Measurements from ENCODE around the gene VSIR. TPM values are rescaled to one million over a fixed set of nuclear protein-coding genes. Genes with fewer than 3 reads are reported as not detected.

VSIR gene
- total RNA-seq, 3 donors from 2014 or later (not counting 1 experiment from before 2014, with no cell fraction given) = 134 to 193 (median 178) TPM

GRCh38 chr10:71817831-71818655, 44.7 kb upstream of the VSIR start:
- no peaks in the 10 kb centered on the region for H3K27me3 ChIP-seq (ENCODE audit: control insufficient read depth, insufficient read depth, low read length)
- no peaks in the 10 kb centered on the region for H3K27me3 Mint-ChIP-seq (ENCODE audit: low read depth in 2 of 2)
- peaks cover 71% of the 10 kb centered on the region for H3K36me3 ChIP-seq (ENCODE audit: control insufficient read depth, insufficient read depth, low read length)
- H3K27ac ChIP-seq (ENCODE audit: low read length) = no peak overlapping the region
- H3K9me3 ChIP-seq (ENCODE audit: control insufficient read depth, insufficient read depth, low read length) = no peaks in the 10 kb centered on the region
- H3K9me3 Mint-ChIP-seq = no peaks in the 10 kb centered on the region
- H3K4me1 ChIP-seq (ENCODE audit: control insufficient read depth, insufficient read depth, low read length) = peaks cover 28% of the 10 kb centered on the region
- WGBS (ENCODE audit: insufficient coverage) = 89% methylated on average over 9 of the region's 9 CpGs
- intact Hi-C loops (cut with micrococcal nuclease) = no loop called here
- TF ChIP-seq, protein P1, sequence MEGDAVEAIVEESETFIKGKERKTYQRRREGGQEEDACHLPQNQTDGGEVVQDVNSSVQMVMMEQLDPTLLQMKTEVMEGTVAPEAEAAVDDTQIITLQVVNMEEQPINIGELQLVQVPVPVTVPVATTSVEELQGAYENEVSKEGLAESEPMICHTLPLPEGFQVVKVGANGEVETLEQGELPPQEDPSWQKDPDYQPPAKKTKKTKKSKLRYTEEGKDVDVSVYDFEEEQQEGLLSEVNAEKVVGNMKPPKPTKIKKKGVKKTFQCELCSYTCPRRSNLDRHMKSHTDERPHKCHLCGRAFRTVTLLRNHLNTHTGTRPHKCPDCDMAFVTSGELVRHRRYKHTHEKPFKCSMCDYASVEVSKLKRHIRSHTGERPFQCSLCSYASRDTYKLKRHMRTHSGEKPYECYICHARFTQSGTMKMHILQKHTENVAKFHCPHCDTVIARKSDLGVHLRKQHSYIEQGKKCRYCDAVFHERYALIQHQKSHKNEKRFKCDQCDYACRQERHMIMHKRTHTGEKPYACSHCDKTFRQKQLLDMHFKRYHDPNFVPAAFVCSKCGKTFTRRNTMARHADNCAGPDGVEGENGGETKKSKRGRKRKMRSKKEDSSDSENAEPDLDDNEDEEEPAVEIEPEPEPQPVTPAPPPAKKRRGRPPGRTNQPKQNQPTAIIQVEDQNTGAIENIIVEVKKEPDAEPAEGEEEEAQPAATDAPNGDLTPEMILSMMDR (IDR thresholded peaks at IDR 0.05) = no peak
- DNase-seq (no peak), ATAC-seq (peak in 1 of 3 donors; percentile 14)
- H3K4me1 Mint-ChIP-seq = peaks cover 18 to 22% of the 10 kb centered on the region in 2 donors
- H3K4me3 Mint-ChIP-seq = no peak overlapping the region
- H3K4me3 ChIP-seq (ENCODE audit: low read length) = no peak overlapping the region
- peaks cover 13% of the 10 kb centered on the region for H3K36me3 Mint-ChIP-seq
- peak overlapping the region in 1 of 2 donors; percentile 39 for H3K27ac Mint-ChIP-seq

GRCh38 chr10:71816936-71817618, 43.8 kb upstream of the VSIR start:
- H3K27ac Mint-ChIP-seq = peak overlapping the region in 1 of 2 donors; percentile 29
- Histone ChIP-seq H3K4me1 (ENCODE audit: control insufficient read depth, insufficient read depth, low read length) (peaks cover 21% of the 10 kb centered on the region), H3K4me3 (ENCODE audit: low read length) (no peak overlapping the region), H3K36me3 (ENCODE audit: control insufficient read depth, insufficient read depth, low read length) (peaks cover 70% of the 10 kb centered on the region), H3K27ac (ENCODE audit: low read length) (no peak overlapping the region), H3K27me3 (ENCODE audit: control insufficient read depth, insufficient read depth, low read length) (no peaks in the 10 kb centered on the region), H3K9me3 (ENCODE audit: control insufficient read depth, insufficient read depth, low read length) (no peaks in the 10 kb centered on the region)
- intact Hi-C loops (cut with micrococcal nuclease) = no loop called here
- 88% methylated on average over 5 of the region's 8 CpGs for WGBS (ENCODE audit: insufficient coverage)
- no peaks in the 10 kb centered on the region for H3K27me3 Mint-ChIP-seq (ENCODE audit: low read depth in 2 of 2)
- TF ChIP-seq, protein P1 (IDR thresholded peaks at IDR 0.05) = no peak
- H3K4me3 Mint-ChIP-seq = no peak overlapping the region
- no peak for DNase-seq
- H3K9me3 Mint-ChIP-seq = no peaks in the 10 kb centered on the region
- H3K36me3 Mint-ChIP-seq = peaks cover 13% of the 10 kb centered on the region
- H3K4me1 Mint-ChIP-seq = peaks cover 8 to 15% of the 10 kb centered on the region in 2 donors
- ATAC-seq = no peak

DNA sequence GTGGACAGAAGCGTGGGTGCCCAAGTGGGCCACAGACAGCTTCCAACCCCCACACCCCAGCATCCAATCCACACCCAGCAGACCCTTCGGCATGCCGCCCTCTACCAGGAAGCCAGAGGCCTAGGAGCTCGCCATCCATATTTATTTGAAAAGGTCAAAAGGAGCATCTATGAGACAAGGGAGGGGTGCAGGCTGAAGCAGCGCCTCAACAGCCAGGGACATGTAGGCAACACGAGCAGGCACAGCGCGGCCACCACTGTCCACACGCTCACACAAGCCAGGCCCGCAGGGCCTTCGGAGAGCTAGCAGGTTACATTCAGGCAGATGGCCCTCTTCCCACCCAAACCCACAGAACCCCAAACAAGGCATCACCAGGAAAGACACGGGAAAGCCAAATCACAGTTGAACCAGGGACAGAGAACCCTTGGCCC, 43.1 kb upstream of the VSIR start:
- Mint-ChIP-seq H3K27ac (peak overlapping the region in 1 of 2 donors; percentile 29), H3K36me3 (peaks cover 13% of the 10 kb centered on the region), H3K9me3 (no peaks in the 10 kb centered on the region), H3K4me3 (no peak overlapping the region), H3K4me1 (peaks cover 2 to 8% of the 10 kb centered on the region in 2 donors), H3K27me3 (ENCODE audit: low read depth in 2 of 2) (no peaks in the 10 kb centered on the region)
- Histone ChIP-seq H3K27ac (ENCODE audit: low read length) (no peak overlapping the region), H3K4me1 (ENCODE audit: control insufficient read depth, insufficient read depth, low read length) (peaks cover 23% of the 10 kb centered on the region), H3K27me3 (ENCODE audit: control insufficient read depth, insufficient read depth, low read length) (no peaks in the 10 kb centered on the region), H3K9me3 (ENCODE audit: control insufficient read depth, insufficient read depth, low read length) (no peaks in the 10 kb centered on the region), H3K36me3 (ENCODE audit: control insufficient read depth, insufficient read depth, low read length) (peaks cover 64% of the 10 kb centered on the region), H3K4me3 (ENCODE audit: low read length) (no peak overlapping the region)
- intact Hi-C loops (cut with micrococcal nuclease) = no loop called here
- ATAC-seq = no peak
- WGBS (ENCODE audit: insufficient coverage) = 91% methylated on average over 12 of the region's 12 CpGs
- no peak for DNase-seq
- TF ChIP-seq, protein P1 (IDR thresholded peaks at IDR 0.05) = no peak

All from natural killer cell (primary cell).